A673 (cell line): Measurements from ENCODE around the gene ATL1. TPM values are rescaled to one million over a fixed set of nuclear protein-coding genes. Genes with fewer than 3 reads are reported as not detected.
A peak's percentile ranks its signal among the peaks of the same experiment; 100 is the strongest.

Experiments
- BruUV-seq: library from RNA; stranded (reverse); fragments of 400-500 nt; replicated peaks from 2 replicates; lab custom pipeline; 2021; lab: Mats Ljungman, UMichigan
- CTCF ChIA-PET: fragments of 300-600 bp; sonication (Branson Sonifier 250); formaldehyde crosslinking; loops from one replicate; lab custom pipeline; 2022; ENCODE audit warnings: antibody characterized with exemption; lab: Charles Lee
- POLR2A ChIA-PET: fragments of 300-600 bp; sonication (Branson Sonifier 250); formaldehyde crosslinking; loops from one replicate; lab custom pipeline; 2022; ENCODE audit warnings: antibody characterized with exemption; ENCODE audit not compliant: low non-redundant PET; lab: Charles Lee
- DNase-seq: peaks from one replicate; pipeline ENCODE4 v3.0.0-alpha.2; 2015; ENCODE audit warnings: low spot score
- H3K27ac ChIP-seq: fragments of 200-600 bp; sonication (generic); 2 replicates; pipeline ENCODE4 v1.5.1; 2016; ENCODE audit warnings: mixed run types, low read depth, mild to moderate bottlenecking, mixed read lengths, antibody characterized with exemption, low read length; ENCODE audit not compliant: poor library complexity, severe bottlenecking
- H3K27me3 ChIP-seq: fragments of 200-600 bp; sonication (generic); replicated peaks from 2 replicates; pipeline ENCODE4 v1.6.1; 2017; ENCODE audit warnings: mixed run types, low read depth, mild to moderate bottlenecking, mixed read lengths, antibody characterized with exemption, low read length; ENCODE audit not compliant: insufficient read depth, poor library complexity
- H3K36me3 ChIP-seq: fragments of 200-600 bp; sonication (generic); 2 replicates; pipeline ENCODE4 v1.6.1; 2016; ENCODE audit warnings: mixed run types, mild to moderate bottlenecking, mixed read lengths, antibody characterized with exemption, low read length; ENCODE audit not compliant: insufficient read depth, poor library complexity, severe bottlenecking
- H3K4me1 ChIP-seq: fragments of 200-600 bp; sonication (generic); 2 replicates; pipeline ENCODE4 v1.6.1; 2017; ENCODE audit warnings: mixed run types, mild to moderate bottlenecking, mixed read lengths, antibody characterized with exemption, low read length; ENCODE audit not compliant: insufficient read depth, poor library complexity, severe bottlenecking
- H3K4me3 ChIP-seq: fragments of 200-600 bp; sonication (generic); 2 replicates; pipeline ENCODE4 v1.5.1; 2016; ENCODE audit warnings: low read depth, mixed run types, mild to moderate bottlenecking, mixed read lengths, low read length; ENCODE audit not compliant: poor library complexity, severe bottlenecking
- H3K9me3 ChIP-seq: fragments of 200-600 bp; sonication (generic); 2 replicates; pipeline ENCODE4 v1.6.1; 2016; ENCODE audit warnings: mixed run types, low read depth, mild to moderate bottlenecking, mixed read lengths, antibody characterized with exemption, low read length; ENCODE audit not compliant: poor library complexity, severe bottlenecking
- EZH2 ChIP-seq: fragments of 200-600 bp; sonication (generic); IDR thresholded peaks from 2 replicates; pipeline ENCODE4 v1.6.1; 2017; ENCODE audit warnings: borderline replicate concordance, low read depth, mild to moderate bottlenecking, mixed read lengths, antibody characterized with exemption, low read length; ENCODE audit not compliant: poor library complexity, severe bottlenecking
- intact Hi-C: fragments of 100-400 bp; cut with micrococcal nuclease; formaldehyde crosslinking; loops from one replicate; pipeline ENCODE4 v1.10.0; 2022; ENCODE audit not compliant: unreplicated experiment
- total RNA-seq: library from RNA; stranded (reverse); gene quantifications from 2 replicates; pipeline ENCODE4 v1.2.3, GENCODE V29; 2021
- TF ChIP-seq, protein P1 (sequence below): fragments of 300-800, 200-600 bp; sonication (generic); conservative IDR thresholded peaks from 2 replicates; pipeline ENCODE4 v1.5.1; 2017; ENCODE audit warnings: low read depth, mild to moderate bottlenecking, antibody characterized with exemption, low read length, moderate library complexity, mixed read lengths

ATL1 gene
- total RNA-seq, 1 experiment from 2014 or later = 9.8 TPM

DNA sequence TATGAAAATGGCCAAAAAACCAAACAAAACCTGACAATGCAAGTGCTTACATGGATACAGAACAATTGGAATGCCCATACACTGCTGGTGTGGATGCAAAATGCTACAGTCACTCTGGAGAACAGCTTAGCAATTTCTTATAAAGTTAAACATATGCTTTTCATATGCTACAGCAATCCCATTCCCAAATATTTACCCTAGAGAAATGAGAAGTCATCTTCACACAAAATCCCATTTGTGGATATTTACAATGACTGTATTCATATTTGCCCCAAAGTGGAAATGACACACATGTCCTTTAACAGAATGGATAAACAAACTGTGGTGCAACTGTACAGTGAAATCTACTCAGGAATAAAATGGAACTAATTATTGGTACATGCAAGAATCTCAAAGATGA, 87.8 kb downstream of the ATL1 start:
- no peaks in the 10 kb centered on the region for H3K4me1 ChIP-seq
- peaks cover 15% of the 10 kb centered on the region for H3K36me3 ChIP-seq
- H3K27ac ChIP-seq = no peak overlapping the region
- CTCF ChIA-PET = no interaction called here
- POLR2A ChIA-PET = no interaction called here
- H3K9me3 ChIP-seq = no peaks in the 10 kb centered on the region
- intact Hi-C loops = no loop called here
- no peak for DNase-seq
- H3K4me3 ChIP-seq = no peak overlapping the region
- TF ChIP-seq EZH2 = no peak
- TF ChIP-seq, protein P1, sequence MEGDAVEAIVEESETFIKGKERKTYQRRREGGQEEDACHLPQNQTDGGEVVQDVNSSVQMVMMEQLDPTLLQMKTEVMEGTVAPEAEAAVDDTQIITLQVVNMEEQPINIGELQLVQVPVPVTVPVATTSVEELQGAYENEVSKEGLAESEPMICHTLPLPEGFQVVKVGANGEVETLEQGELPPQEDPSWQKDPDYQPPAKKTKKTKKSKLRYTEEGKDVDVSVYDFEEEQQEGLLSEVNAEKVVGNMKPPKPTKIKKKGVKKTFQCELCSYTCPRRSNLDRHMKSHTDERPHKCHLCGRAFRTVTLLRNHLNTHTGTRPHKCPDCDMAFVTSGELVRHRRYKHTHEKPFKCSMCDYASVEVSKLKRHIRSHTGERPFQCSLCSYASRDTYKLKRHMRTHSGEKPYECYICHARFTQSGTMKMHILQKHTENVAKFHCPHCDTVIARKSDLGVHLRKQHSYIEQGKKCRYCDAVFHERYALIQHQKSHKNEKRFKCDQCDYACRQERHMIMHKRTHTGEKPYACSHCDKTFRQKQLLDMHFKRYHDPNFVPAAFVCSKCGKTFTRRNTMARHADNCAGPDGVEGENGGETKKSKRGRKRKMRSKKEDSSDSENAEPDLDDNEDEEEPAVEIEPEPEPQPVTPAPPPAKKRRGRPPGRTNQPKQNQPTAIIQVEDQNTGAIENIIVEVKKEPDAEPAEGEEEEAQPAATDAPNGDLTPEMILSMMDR = no peak
- BruUV-seq = no TSS peak
- H3K27me3 ChIP-seq = no peaks in the 10 kb centered on the region

DNA sequence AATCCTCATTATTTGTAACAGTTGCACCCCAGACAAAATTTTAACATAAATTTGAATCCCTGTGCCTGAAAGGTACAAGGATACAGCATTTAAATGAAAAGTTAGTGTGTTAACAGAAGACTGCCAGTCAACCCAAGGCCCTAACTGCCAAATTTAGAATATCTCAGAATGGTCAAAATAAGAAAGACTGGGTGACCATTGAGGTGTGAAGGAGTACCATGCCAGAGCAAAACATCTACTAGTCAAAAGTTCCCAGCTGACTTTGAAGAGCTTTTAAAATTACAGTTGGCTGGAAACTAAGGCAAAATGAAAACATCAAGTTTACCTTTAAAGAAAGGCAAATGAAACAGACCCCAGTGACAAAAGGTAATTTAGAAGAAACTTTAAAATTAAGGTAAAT, 89.7 kb downstream of the ATL1 start:
- intact Hi-C loops = no loop called here
- ChIA-PET POLR2A (no interaction called here), CTCF (no interaction called here)
- peaks cover 2% of the 10 kb centered on the region for H3K36me3 ChIP-seq
- TF ChIP-seq, protein P1 = no peak
- TF ChIP-seq EZH2 = no peak
- no peaks in the 10 kb centered on the region for H3K27me3 ChIP-seq
- peaks cover 4% of the 10 kb centered on the region for H3K4me1 ChIP-seq
- no peak for DNase-seq
- H3K4me3 ChIP-seq = no peak overlapping the region
- no peaks in the 10 kb centered on the region for H3K9me3 ChIP-seq
- BruUV-seq = no TSS peak
- H3K27ac ChIP-seq = no peak overlapping the region

DNA sequence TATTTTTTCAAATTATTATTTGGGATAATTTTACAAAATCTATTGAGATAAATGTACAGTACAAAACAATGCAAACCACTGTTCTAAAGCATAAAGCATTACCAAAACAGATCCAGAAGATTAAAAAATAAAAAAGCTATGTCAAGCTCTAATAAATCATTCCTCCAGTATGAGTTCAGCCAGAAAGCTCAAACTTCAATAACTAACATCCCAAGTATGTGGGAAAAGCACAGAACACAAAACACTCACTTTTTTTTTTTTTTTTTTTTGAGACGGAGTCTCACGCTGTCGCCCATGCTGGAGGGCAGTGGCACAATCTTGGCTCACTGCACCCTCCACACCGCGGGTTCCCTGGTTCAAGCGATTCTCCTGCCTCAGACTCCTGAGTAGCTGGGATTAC, 96.8 kb downstream of the ATL1 start:
- Histone ChIP-seq H3K4me3 (no peak overlapping the region), H3K36me3 (no peaks in the 10 kb centered on the region), H3K4me1 (peaks cover 31% of the 10 kb centered on the region), H3K27ac (peak overlapping the region; percentile 83), H3K9me3 (no peaks in the 10 kb centered on the region), H3K27me3 (no peaks in the 10 kb centered on the region)
- DNase-seq = no peak
- POLR2A ChIA-PET = interaction anchor here (0.6 to 0.7 kb wide), 4 partner anchors 17 to 425 kb away, joined by 6 to 22 read pairs (median 12); no protein-coding TSS in a partner anchor
- no TSS peak for BruUV-seq
- intact Hi-C loops = no loop called here
- CTCF ChIA-PET = no interaction called here
- TF ChIP-seq, protein P1 = no peak
- TF ChIP-seq EZH2 = no peak
